K562 (cell line): ENCODE data around the gene NFATC1. TPM values are rescaled to one million over a fixed set of nuclear protein-coding genes. Genes with fewer than 3 reads are reported as not detected.

ENCODE experiments used
- ATAC-seq: fragments of 200-7000 bp; cut with Tn5 transposase; 3 replicates; pipeline ENCODE4 v1.9.1; 2020; ENCODE audit warnings: moderate library complexity
- BruUV-seq: library from RNA; stranded (reverse); fragments of 400-500 nt; replicated peaks from 2 replicates; lab custom pipeline; 2021; lab: Mats Ljungman, UMichigan
- CTCF ChIA-PET: fragments of 300-600 bp; formaldehyde crosslinking; extraction: SDS; loops from one replicate; lab custom pipeline; 2021; ENCODE audit warnings: low intra/inter-chr PET ratio; lab: Yijun Ruan, JAX
- POLR2A ChIA-PET: fragments of 300-600, 350-650 bp; sonication (Branson Sonifier 250); formaldehyde crosslinking; extraction: SDS; loops from one replicate; lab custom pipeline; 2021; ENCODE audit warnings: antibody characterized with exemption, inconsistent platforms; lab: Yijun Ruan, JAX
- DNase-seq, 4 experiments: peaks; one replicate each; pipeline versions ENCODE4 v3.0.0 to v3.0.0-alpha.2; 2011 to 2018; ENCODE audit warnings: low spot score in 3 of 4, mixed read lengths in 3 of 4; ENCODE audit errors: extremely low read depth in 1 of 4
- FAIRE-seq: peaks from 2 replicates; lab custom pipeline; 2011; peaks lifted over from hg19 to GRCh38; lab: Jason Lieb, UNC
- H2AFZ ChIP-seq: 2 replicates; pipeline ENCODE4 v1.6.0; 2011; ENCODE audit warnings: low read depth, low read length, control low read depth, inconsistent platforms
- H3K27ac ChIP-seq: fragments of 200-600 bp; 3 replicates; pipeline ENCODE4 v1.8.0; 2011; ENCODE audit warnings: low read depth, mild to moderate bottlenecking, control low read depth, inconsistent platforms, low read length, moderate library complexity, mixed read lengths; ENCODE audit errors: extremely low read depth
- H3K27me3 ChIP-seq, 2 experiments: fragments of 300-600 bp in 1 of 2; 2 replicates in 1 of 2; 3 replicates in 1 of 2; pipeline versions ENCODE4 v1.6.0 to v1.8.0; 2011; ENCODE audit warnings: inconsistent platforms in 2 of 2, low read length in 2 of 2, mild to moderate bottlenecking in 1 of 2, mixed read lengths in 1 of 2, moderate library complexity in 1 of 2; ENCODE audit not compliant: control insufficient read depth in 2 of 2, insufficient read depth in 2 of 2
- H3K36me3 ChIP-seq: fragments of 300-600 bp; 3 replicates; pipeline ENCODE4 v1.8.0; 2011; ENCODE audit warnings: mild to moderate bottlenecking, low read length, inconsistent platforms; ENCODE audit not compliant: control insufficient read depth, insufficient read depth
- H3K4me1 ChIP-seq, 2 experiments: fragments of 200-600 bp in 1 of 2; replicated peaks in 1 of 2; 2 replicates in 1 of 2; 3 replicates in 1 of 2; pipeline versions ENCODE4 v1.5.1 to v1.8.0; 2011; ENCODE audit warnings: inconsistent platforms in 2 of 2, low read length in 2 of 2, mild to moderate bottlenecking in 1 of 2, mixed read lengths in 1 of 2, moderate library complexity in 1 of 2; ENCODE audit not compliant: control insufficient read depth in 2 of 2, insufficient read depth in 2 of 2
- H3K4me2 ChIP-seq: 2 replicates; pipeline ENCODE4 v1.6.1; 2011; ENCODE audit warnings: low read length, control low read depth, inconsistent platforms, mixed read lengths; ENCODE audit not compliant: insufficient read depth
- H3K4me3 ChIP-seq: fragments of 200-600 bp; sonication (generic), shearing (Covaris generic); 2 replicates; pipeline ENCODE4 v1.5.1; 2016; ENCODE audit warnings: control low read depth, inconsistent platforms
- H3K79me2 ChIP-seq: fragments of 200-600 bp; 3 replicates; pipeline ENCODE4 v1.8.0; 2011; ENCODE audit warnings: low read length, inconsistent platforms; ENCODE audit not compliant: control insufficient read depth, insufficient read depth
- H3K9ac ChIP-seq, 2 experiments: 2 replicates each; pipeline versions ENCODE4 v1.6.0 to v1.6.1; 2011; ENCODE audit warnings: low read depth in 2 of 2, low read length in 2 of 2, control low read depth in 1 of 2, inconsistent platforms in 1 of 2, mild to moderate bottlenecking in 1 of 2, mixed read lengths in 1 of 2; ENCODE audit not compliant: insufficient read depth in 1 of 2
- H3K9me1 ChIP-seq: one replicate; pipeline ENCODE4 v1.6.0; 2011; ENCODE audit warnings: inconsistent platforms, mild to moderate bottlenecking, low read length, moderate library complexity; ENCODE audit not compliant: control insufficient read depth, insufficient read depth
- H3K9me3 ChIP-seq: replicated peaks from 2 replicates; pipeline ENCODE4 v1.5.1; 2011; ENCODE audit warnings: low read depth, low read length, inconsistent platforms; ENCODE audit not compliant: control insufficient read depth, insufficient read depth
- H4K20me1 ChIP-seq: replicated peaks from 2 replicates; pipeline ENCODE4 v1.6.1; 2011; ENCODE audit warnings: low read length, inconsistent platforms, mixed read lengths; ENCODE audit not compliant: control insufficient read depth, insufficient read depth
- ARHGAP35 ChIP-seq: fragments of 450-650 bp; IDR thresholded peaks from 2 replicates; pipeline ENCODE4 v1.6.1; 2018; ENCODE audit not compliant: partially characterized antibody
- ILK ChIP-seq: fragments of 450-650 bp; IDR thresholded peaks from 2 replicates; pipeline ENCODE4 v1.6.1; 2016; ENCODE audit warnings: missing genetic modification characterization, low read depth, mild to moderate bottlenecking, missing compliant biosample characterization, moderate library complexity, borderline replicate concordance
- MED1 ChIP-seq: sonication (generic); formaldehyde crosslinking; IDR thresholded peaks from 2 replicates; pipeline ENCODE4 v1.8.1; 2023; ENCODE audit warnings: missing genetic modification reagents, borderline replicate concordance
- PHB2 ChIP-seq: fragments of 450-650 bp; IDR thresholded peaks from 2 replicates; pipeline ENCODE4 v1.6.1; 2017; ENCODE audit warnings: low read depth
- TAF7 ChIP-seq: fragments of 450-650 bp; IDR thresholded peaks from 2 replicates; pipeline ENCODE4 v1.6.1; 2016; ENCODE audit warnings: missing genetic modification characterization, missing compliant biosample characterization
- TAF9B ChIP-seq: fragments of 450-650 bp; IDR thresholded peaks from 2 replicates; pipeline ENCODE4 v1.6.1; 2018; ENCODE audit warnings: mild to moderate bottlenecking; ENCODE audit not compliant: partially characterized antibody
- TCF3 ChIP-seq: sonication (generic); formaldehyde crosslinking; IDR thresholded peaks from 2 replicates; pipeline ENCODE4 v1.4.0; 2020; ENCODE audit warnings: mild to moderate bottlenecking, missing genetic modification reagents
- TCF7L2 ChIP-seq: fragments of 150-350 bp; IDR thresholded peaks from 2 replicates; pipeline ENCODE4 v1.6.1; 2016; ENCODE audit warnings: low read depth, mild to moderate bottlenecking, low read length, moderate library complexity
- ZBTB17 ChIP-seq: fragments of 450-650 bp; formaldehyde crosslinking; IDR thresholded peaks from 2 replicates; pipeline ENCODE4 v1.4.0; 2020; ENCODE audit warnings: mild to moderate bottlenecking
- ZNF12 ChIP-seq: sonication (generic); formaldehyde crosslinking; IDR thresholded peaks from 2 replicates; pipeline ENCODE4 v1.4.0; 2020; ENCODE audit warnings: mild to moderate bottlenecking, missing genetic modification reagents
- WGBS: fragments of 100-300 bp; shearing (Covaris generic); methylation state at CpG from one replicate; pipeline ENCODE4 v1.1.6; 2016; ENCODE audit warnings: low coverage, mixed read lengths; ENCODE audit not compliant: insufficient coverage; ENCODE audit errors: missing lambda C conversion rate; 5-methylcytosine and 5-hydroxymethylcytosine counted together
- in situ Hi-C: fragments of 300-500 bp; cut with MboI; formaldehyde crosslinking; loops from 4 replicates; pipeline ENCODE4 v1.15.0; 2018; ENCODE audit warnings: inconsistent platforms, mixed read lengths
- intact Hi-C: fragments of 100-400 bp; cut with micrococcal nuclease; formaldehyde crosslinking; loops from 2 replicates; pipeline ENCODE4 v1.14.2; 2022
- polyA plus RNA-seq, 8 experiments: library from polyadenylated mRNA; depleted of rRNA in 4 of 8; stranded (reverse) in 5 of 8; unstranded in 3 of 8; fragments of >200 nt; fragmentation: Nextera tagmentation in 2 of 8; fragmentation: Illumina TruSeq in 1 of 8; extraction: Ambion mirVana in 2 of 8; extraction: Trizol in 1 of 8; gene quantifications; 2 replicates each; pipeline versions ENCODE4 v1.2.1 to v1.2.3, GENCODE V29; 2011 to 2014; ENCODE audit warnings: inconsistent platforms in 1 of 8, missing spikeins in 1 of 8
- total RNA-seq, 7 experiments: library from RNA; depleted of rRNA in 6 of 7; stranded (reverse); fragments of >200 nt in 6 of 7; fragmentation: Illumina TruSeq in 2 of 7; extraction: Trizol in 2 of 7; gene quantifications; 2 replicates each; pipeline versions ENCODE4 v1.2.1 to v1.2.3, GENCODE V29; 2011 to 2021; ENCODE audit warnings: low replicate concordance in 1 of 7

The NFATC1 gene
- total and polyA plus RNA-seq, 9 of the 15 experiments (the other 6 are each of a cell fraction or from before 2014, with no cell fraction given) = 1.1 to 16.4 (median 2.5) TPM

DNA sequence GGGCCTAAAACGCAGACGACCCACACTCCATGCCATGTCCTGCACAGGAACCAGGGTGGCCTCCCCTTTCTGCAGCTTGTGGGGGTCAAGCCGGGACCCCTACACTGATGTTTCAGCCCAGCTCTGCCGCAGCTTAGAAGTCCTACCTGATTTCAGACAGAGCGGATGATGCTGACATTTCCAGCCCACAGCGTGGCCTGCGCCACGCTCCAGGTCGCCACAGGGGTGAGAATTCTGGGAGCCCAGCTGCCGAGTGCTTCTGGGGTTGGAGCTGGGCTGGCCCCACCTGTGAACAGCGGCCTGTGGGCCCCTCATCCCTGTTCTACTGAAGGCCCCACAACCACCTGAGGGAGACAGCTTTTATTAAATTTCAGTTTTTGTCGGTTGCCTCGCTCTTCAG is 77.2 kb downstream of the NFATC1 start:
- no peaks in the 10 kb centered on the region for H3K9me1 ChIP-seq
- H2AFZ ChIP-seq = no peak overlapping the region
- H3K4me3 ChIP-seq = no peak overlapping the region
- no peak overlapping the region for H3K9ac ChIP-seq
- TF ChIP-seq ZBTB17 (no peak), TCF7L2 (no peak), PHB2 (no peak), ZNF12 (CRISPR knock-in tag) (no peak), TAF9B (no peak)
- ATAC-seq = no peak
- CTCF ChIA-PET = no interaction called here
- POLR2A ChIA-PET = interaction anchor here (0.5 kb wide), 2 partner anchors 92 to 165 kb away, joined by 3 read pairs; no protein-coding TSS in a partner anchor
- FAIRE-seq = no peak
- no peaks in the 10 kb centered on the region for H3K79me2 ChIP-seq
- intact Hi-C loops = no loop called here
- H3K4me2 ChIP-seq = no peak overlapping the region
- H3K36me3 ChIP-seq = peaks cover 2% of the 10 kb centered on the region; the same call in 1 of the 3 replicates
- H3K9me3 ChIP-seq = no peaks in the 10 kb centered on the region
- H3K27me3 ChIP-seq = no peaks in the 10 kb centered on the region
- H3K4me1 ChIP-seq = no peaks in the 10 kb centered on the region; a peak in 1 of 5 replicates
- no peak for DNase-seq
- in situ Hi-C loops = no loop called here
- no peaks in the 10 kb centered on the region for H4K20me1 ChIP-seq
- WGBS = 98% methylated on average over 11 of the region's 13 CpGs
- no TSS peak for BruUV-seq
- H3K27ac ChIP-seq = no peak overlapping the region

GRCh38 chr18:79476031-79476917 is 80.5 kb downstream of the NFATC1 start:
- H2AFZ ChIP-seq = no peak overlapping the region
- BruUV-seq = no TSS peak
- H3K27ac ChIP-seq = no peak overlapping the region
- POLR2A ChIA-PET = no interaction called here
- no peaks in the 10 kb centered on the region for H3K36me3 ChIP-seq
- H3K79me2 ChIP-seq = no peaks in the 10 kb centered on the region
- intact Hi-C loops = no loop called here
- H3K9ac ChIP-seq = no peak overlapping the region
- no peaks in the 10 kb centered on the region; a peak in 1 of 5 replicates for H3K4me1 ChIP-seq
- FAIRE-seq (no peak), DNase-seq (no peak), ATAC-seq (no peak)
- CTCF ChIA-PET = no interaction called here
- no peak overlapping the region for H3K4me2 ChIP-seq
- WGBS = 85% methylated on average over 13 of the region's 54 CpGs
- H3K9me1 ChIP-seq = no peaks in the 10 kb centered on the region
- in situ Hi-C loops = no loop called here
- no peaks in the 10 kb centered on the region for H4K20me1 ChIP-seq
- no peaks in the 10 kb centered on the region for H3K9me3 ChIP-seq
- no peaks in the 10 kb centered on the region for H3K27me3 ChIP-seq
- no peak for TF ChIP-seq ARHGAP35
- TF ChIP-seq TCF3 (CRISPR knock-in tag) = no peak
- no peak for TF ChIP-seq ILK
- no peak for TF ChIP-seq MED1
- TF ChIP-seq TAF7 (tag) = no peak
- no peak overlapping the region for H3K4me3 ChIP-seq
